Hepatocyte (in vitro differentiated cells): ENCODE results near the gene RPS15. TPM values are rescaled to one million over a fixed set of nuclear protein-coding genes. Genes with fewer than 3 reads are reported as not detected.

Source experiments
- DNase-seq: peaks from one replicate; pipeline ENCODE4 v3.0.0-alpha.2; 2016; ENCODE audit warnings: low spot score
- H2AFZ ChIP-seq: fragments of 200-600 bp; sonication (generic); 2 replicates; pipeline ENCODE4 v1.6.0; 2016; ENCODE audit warnings: antibody characterized with exemption, mild to moderate bottlenecking
- H3K27ac ChIP-seq: fragments of 200-600 bp; sonication (generic); 2 replicates; pipeline ENCODE4 v1.5.1; 2016; ENCODE audit warnings: mild to moderate bottlenecking
- H3K27me3 ChIP-seq: fragments of 200-600 bp; sonication (generic); 2 replicates; pipeline ENCODE4 v1.6.1; 2016
- H3K36me3 ChIP-seq: fragments of 200-600 bp; sonication (generic); replicated peaks from 2 replicates; pipeline ENCODE4 v1.5.1; 2016; ENCODE audit warnings: low read depth; ENCODE audit not compliant: insufficient read depth
- H3K4me1 ChIP-seq: fragments of 200-600 bp; sonication (generic); 2 replicates; pipeline ENCODE4 v1.5.1; 2016; ENCODE audit warnings: mild to moderate bottlenecking, moderate library complexity; ENCODE audit not compliant: insufficient read depth
- H3K4me2 ChIP-seq: fragments of 200-600 bp; sonication (generic); 2 replicates; pipeline ENCODE4 v1.6.0; 2016
- H3K4me3 ChIP-seq: fragments of 200-600 bp; sonication (generic); 2 replicates; pipeline ENCODE4 v1.5.1; 2016; ENCODE audit warnings: mild to moderate bottlenecking
- H3K79me2 ChIP-seq: fragments of 200-600 bp; sonication (generic); 2 replicates; pipeline ENCODE4 v1.6.0; 2017; ENCODE audit warnings: mild to moderate bottlenecking
- H3K9me2 ChIP-seq: fragments of 200-600 bp; sonication (generic); replicated peaks from 2 replicates; pipeline ENCODE4 v1.6.0; 2017; ENCODE audit warnings: mild to moderate bottlenecking; ENCODE audit not compliant: insufficient read depth
- H3K9me3 ChIP-seq: fragments of 200-600 bp; sonication (generic); 2 replicates; pipeline ENCODE4 v1.5.1; 2016; ENCODE audit warnings: low read depth, mild to moderate bottlenecking
- H4K20me1 ChIP-seq: fragments of 200-600 bp; sonication (generic); 2 replicates; pipeline ENCODE4 v1.6.0; 2016; ENCODE audit warnings: mild to moderate bottlenecking; ENCODE audit not compliant: insufficient read depth, poor library complexity, severe bottlenecking
- EZH2 ChIP-seq: fragments of 200-600 bp; sonication (generic); IDR thresholded peaks from 2 replicates; pipeline ENCODE4 v1.6.1; 2016; ENCODE audit warnings: antibody characterized with exemption, mild to moderate bottlenecking, borderline replicate concordance
- EZH2phosphoT487 ChIP-seq: fragments of 200-600 bp; sonication (generic); IDR thresholded peaks from one replicate; pipeline ENCODE4 v1.6.1; 2018; ENCODE audit warnings: antibody characterized with exemption, mild to moderate bottlenecking, low read depth, moderate library complexity; ENCODE audit not compliant: unreplicated experiment, severe bottlenecking
- WGBS: methylation state at CpG from one replicate; pipeline ENCODE4 v1.1.6; 2016; ENCODE audit warnings: low lambda C conversion rate; ENCODE audit errors: missing lambda C conversion rate; 5-methylcytosine and 5-hydroxymethylcytosine counted together
- polyA plus RNA-seq: library from polyadenylated mRNA; unstranded; fragments of >200 nt; fragmentation: Nextera tagmentation; extraction: Ambion mirVana; gene quantifications from 2 replicates; pipeline ENCODE4 v1.2.1, GENCODE V29; 2016
- total RNA-seq: library from RNA; depleted of rRNA; stranded (reverse); fragments of >200 nt; gene quantifications from 2 replicates; pipeline ENCODE4 v1.2.3, GENCODE V29; 2014
- TF ChIP-seq, protein P1 (sequence below): fragments of 200-600 bp; sonication (generic); IDR thresholded peaks from 2 replicates; pipeline ENCODE4 v1.5.1; 2016; ENCODE audit warnings: antibody characterized with exemption, mild to moderate bottlenecking; ENCODE audit not compliant: poor library complexity

RPS15 gene
- total and polyA plus RNA-seq, 2 experiments from 2014 or later = 938 to 1,556 TPM

- no peaks in the 10 kb centered on the region for H3K9me3 ChIP-seq
- DNase-seq = peak; percentile 49
- H3K4me1 ChIP-seq = peaks cover 9% of the 10 kb centered on the region
- H3K36me3 ChIP-seq = no peaks in the 10 kb centered on the region
- H3K4me2 ChIP-seq = peak within 1 kb of the TSS; percentile 49
- peaks cover 81% of the 10 kb centered on the region for H3K27me3 ChIP-seq
- H3K79me2 ChIP-seq = no peaks in the 10 kb centered on the region
- H2AFZ ChIP-seq = no peak within 1 kb of the TSS
- H3K9me2 ChIP-seq = no peaks in the 10 kb centered on the region
- no peaks in the 10 kb centered on the region for H4K20me1 ChIP-seq
- no peak within 1 kb of the TSS for H3K4me3 ChIP-seq
- no peak within 1 kb of the TSS for H3K27ac ChIP-seq
- 28% methylated on average over 45 of the region's 74 CpGs for WGBS
- TF ChIP-seq EZH2phosphoT487 (peak; percentile 72), EZH2 (peak; percentile 86)
- TF ChIP-seq, protein P1, sequence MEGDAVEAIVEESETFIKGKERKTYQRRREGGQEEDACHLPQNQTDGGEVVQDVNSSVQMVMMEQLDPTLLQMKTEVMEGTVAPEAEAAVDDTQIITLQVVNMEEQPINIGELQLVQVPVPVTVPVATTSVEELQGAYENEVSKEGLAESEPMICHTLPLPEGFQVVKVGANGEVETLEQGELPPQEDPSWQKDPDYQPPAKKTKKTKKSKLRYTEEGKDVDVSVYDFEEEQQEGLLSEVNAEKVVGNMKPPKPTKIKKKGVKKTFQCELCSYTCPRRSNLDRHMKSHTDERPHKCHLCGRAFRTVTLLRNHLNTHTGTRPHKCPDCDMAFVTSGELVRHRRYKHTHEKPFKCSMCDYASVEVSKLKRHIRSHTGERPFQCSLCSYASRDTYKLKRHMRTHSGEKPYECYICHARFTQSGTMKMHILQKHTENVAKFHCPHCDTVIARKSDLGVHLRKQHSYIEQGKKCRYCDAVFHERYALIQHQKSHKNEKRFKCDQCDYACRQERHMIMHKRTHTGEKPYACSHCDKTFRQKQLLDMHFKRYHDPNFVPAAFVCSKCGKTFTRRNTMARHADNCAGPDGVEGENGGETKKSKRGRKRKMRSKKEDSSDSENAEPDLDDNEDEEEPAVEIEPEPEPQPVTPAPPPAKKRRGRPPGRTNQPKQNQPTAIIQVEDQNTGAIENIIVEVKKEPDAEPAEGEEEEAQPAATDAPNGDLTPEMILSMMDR = no peak
These were observed 11.6 kb downstream of the RPS15 start, which contains the start of gene APC2 for GRCh38 chr19:1449467-1450442. Gene APC2, plus strand, starts transcription at chr19:1450121. Its CDS starts 2,881 bp downstream, at chr19:1453002.

DNA sequence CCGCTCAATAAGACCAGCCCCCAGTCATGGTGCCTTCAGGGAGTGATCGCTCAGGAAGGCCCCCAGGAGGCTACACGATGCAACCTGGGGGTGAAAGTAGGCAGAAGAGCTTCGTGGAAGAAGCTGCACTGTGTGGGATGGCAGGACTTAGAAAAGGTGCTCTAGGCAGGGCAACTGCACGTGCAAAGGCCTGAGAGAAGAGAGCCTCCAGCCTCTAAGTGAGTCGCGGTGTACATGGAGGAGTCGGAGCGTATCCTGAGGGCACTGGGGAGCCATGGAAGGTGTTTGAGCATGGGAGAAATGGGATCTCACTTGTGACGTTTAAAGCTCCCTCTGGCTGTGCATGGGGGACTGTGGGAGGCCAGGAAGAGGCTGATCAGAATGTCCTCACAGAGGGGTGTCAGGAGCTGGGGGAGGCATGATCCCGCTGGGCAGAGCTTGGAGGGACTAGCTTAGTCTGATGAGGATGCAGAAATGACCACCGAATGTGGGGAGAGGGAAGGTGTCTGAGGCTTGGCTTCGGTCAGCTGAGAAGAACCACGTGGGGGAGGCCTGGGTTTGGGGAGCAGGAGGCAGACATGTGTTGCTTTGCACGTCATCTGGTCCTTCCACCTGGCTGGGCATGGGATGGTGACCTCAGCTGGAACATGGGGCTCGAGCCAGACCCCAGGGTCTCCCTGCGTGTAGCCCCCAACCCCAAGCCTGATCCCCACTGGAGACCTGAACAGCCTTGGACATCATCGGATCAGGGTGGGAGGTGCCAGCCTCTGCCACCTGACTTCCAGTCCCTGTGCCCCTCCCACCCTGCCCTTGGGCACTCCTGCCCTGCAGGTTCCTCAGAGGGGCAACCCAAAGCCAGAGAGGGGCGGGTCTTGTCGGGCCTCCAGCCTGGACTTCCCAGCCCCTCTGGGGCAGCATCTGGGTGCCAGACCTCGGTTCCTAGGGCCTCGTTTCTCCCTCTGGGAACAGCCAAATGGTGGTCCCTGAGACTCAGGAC lies 12.8 kb downstream of the RPS15 start:
- Histone ChIP-seq H3K27ac (no peak overlapping the region), H3K36me3 (no peaks in the 10 kb centered on the region), H4K20me1 (no peaks in the 10 kb centered on the region), H3K4me3 (no peak overlapping the region), H3K79me2 (no peaks in the 10 kb centered on the region), H3K9me3 (no peaks in the 10 kb centered on the region), H3K4me1 (peaks cover 4% of the 10 kb centered on the region), H3K9me2 (no peaks in the 10 kb centered on the region), H3K4me2 (no peak overlapping the region), H2AFZ (no peak overlapping the region), H3K27me3 (peaks cover 87% of the 10 kb centered on the region)
- TF ChIP-seq EZH2 = no peak
- TF ChIP-seq EZH2phosphoT487 = peak; percentile 18
- DNase-seq = no peak
- 61% methylated on average over 21 of the region's 22 CpGs for WGBS

DNA sequence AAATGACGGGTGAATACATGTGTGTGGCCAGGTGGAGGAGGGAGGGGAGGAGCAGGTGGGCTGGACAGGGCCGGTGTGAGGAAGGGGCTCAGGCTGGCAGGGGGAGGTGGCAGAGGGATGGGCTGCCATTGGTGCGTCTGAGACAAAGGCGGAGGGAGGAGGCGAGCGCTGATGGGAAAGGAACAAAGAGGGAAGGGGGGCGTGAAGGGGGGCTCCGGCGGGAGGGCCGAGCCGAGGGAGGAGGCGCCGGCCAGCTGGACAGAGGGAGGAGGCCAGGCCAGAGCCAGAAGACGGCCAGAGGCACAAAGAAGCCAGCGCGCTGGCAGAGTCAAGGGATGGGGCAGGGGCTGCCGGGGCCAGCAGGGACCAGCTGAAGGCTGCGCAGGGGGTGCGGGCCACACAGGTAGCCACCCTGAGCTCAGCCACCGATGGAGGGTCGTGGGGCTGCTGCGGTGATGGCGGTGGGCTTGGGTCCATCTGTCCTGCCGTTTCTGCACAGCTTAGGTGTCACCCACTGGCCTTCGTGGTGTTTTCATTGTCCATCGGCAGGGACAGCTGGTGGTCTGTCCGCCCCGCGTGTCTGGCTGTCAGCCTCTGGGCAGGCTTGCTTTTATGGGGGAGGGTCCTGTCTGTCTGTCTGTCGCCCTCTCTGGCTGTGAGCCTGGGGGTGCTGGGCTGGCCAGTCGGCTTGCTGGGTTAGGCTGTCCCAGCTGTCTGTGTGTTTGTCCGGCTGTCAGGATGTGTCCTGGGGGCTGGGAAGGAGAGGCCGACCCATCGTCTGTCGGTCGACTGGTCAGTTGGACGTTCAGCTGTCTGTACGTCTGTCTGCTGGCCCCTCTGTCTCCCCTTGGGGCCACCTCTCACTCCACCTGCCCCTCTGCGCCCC lies 14.0 kb downstream of the RPS15 start:
- H4K20me1 ChIP-seq = no peaks in the 10 kb centered on the region

More for the DNA sequence above, 14.0 kb downstream of the RPS15 start:
- H3K9me3 ChIP-seq = no peaks in the 10 kb centered on the region
- no peaks in the 10 kb centered on the region for H3K9me2 ChIP-seq
- no peak overlapping the region for H3K4me2 ChIP-seq
- H3K79me2 ChIP-seq = no peaks in the 10 kb centered on the region
- no peak overlapping the region for H2AFZ ChIP-seq
- H3K27me3 ChIP-seq = peaks cover 85% of the 10 kb centered on the region
- no peaks in the 10 kb centered on the region for H3K36me3 ChIP-seq
- H3K27ac ChIP-seq = no peak overlapping the region
- DNase-seq = no peak
- no peaks in the 10 kb centered on the region for H3K4me1 ChIP-seq
- WGBS = 72% methylated on average over 21 of the region's 39 CpGs
- no peak overlapping the region for H3K4me3 ChIP-seq
- no peak for TF ChIP-seq EZH2phosphoT487
- TF ChIP-seq EZH2 = no peak
